ENCODE measurements around the gene NAV2.

GRCh38 chr11:19683141-19683805 is 29.4 kb upstream of the NAV2 start:
- no peak for TF ChIP-seq POLR2AphosphoS5 (IDR thresholded peaks at IDR 0.05; ENCODE audit: borderline replicate concordance, low read depth, low read length)
- no peak for TF ChIP-seq EZH2 (IDR thresholded peaks at IDR 0.05)
- TF ChIP-seq FOXP2 (optimal IDR thresholded peaks at IDR 0.05; ENCODE audit: control extremely low read depth, extremely low read length, insufficient read depth): no peak

Data from SK-N-MC (cell line).